OCI-LY7 (cell line): ENCODE measurements around the gene SLC25A21. TPM values are rescaled to one million over a fixed set of nuclear protein-coding genes. Genes with fewer than 3 reads are reported as not detected.

Source experiments
- BruUV-seq: library from RNA; stranded (reverse); fragments of 400-500 nt; replicated peaks from 2 replicates; lab custom pipeline; 2021; lab: Mats Ljungman, UMichigan
- CTCF ChIA-PET: fragments of 300-600 bp; sonication (Branson Sonifier 250); formaldehyde crosslinking; loops from one replicate; lab custom pipeline; 2022; ENCODE audit warnings: antibody characterized with exemption; ENCODE audit not compliant: unreplicated experiment; lab: Charles Lee
- POLR2A ChIA-PET: fragments of 300-600 bp; sonication (Branson Sonifier 250); formaldehyde crosslinking; loops from one replicate; lab custom pipeline; 2022; ENCODE audit warnings: antibody characterized with exemption; lab: Charles Lee
- DNase-seq: peaks from one replicate; pipeline ENCODE4 v3.0.0-alpha.2; 2015; ENCODE audit warnings: low spot score
- H2AFZ ChIP-seq: fragments of 200-600 bp; sonication (generic), shearing (Covaris generic); 2 replicates; pipeline ENCODE4 v1.6.1; 2014; ENCODE audit warnings: mild to moderate bottlenecking, antibody characterized with exemption, low read length, moderate library complexity
- H3K27ac ChIP-seq: fragments of 200-600 bp; sonication (generic); 2 replicates; pipeline ENCODE4 v1.5.1; 2014; ENCODE audit warnings: mixed run types, low read depth, mild to moderate bottlenecking, moderate library complexity, low read length, inconsistent platforms; ENCODE audit not compliant: poor library complexity, severe bottlenecking
- H3K36me3 ChIP-seq: fragments of 200-600 bp; sonication (generic); 2 replicates; pipeline ENCODE4 v1.6.1; 2014; ENCODE audit warnings: mild to moderate bottlenecking, antibody characterized with exemption, low read length, moderate library complexity, mixed read lengths; ENCODE audit not compliant: insufficient read depth
- H3K4me1 ChIP-seq: fragments of 200-600 bp; sonication (generic); 2 replicates; pipeline ENCODE4 v1.5.1; 2014; ENCODE audit warnings: mild to moderate bottlenecking, low read length; ENCODE audit not compliant: insufficient read depth, poor library complexity, severe bottlenecking
- H3K4me2 ChIP-seq: fragments of 200-600 bp; sonication (generic); 2 replicates; pipeline ENCODE4 v1.6.1; 2014; ENCODE audit warnings: mild to moderate bottlenecking, low read length
- H3K4me3 ChIP-seq: fragments of 200-600 bp; sonication (generic); 2 replicates; pipeline ENCODE4 v1.5.1; 2014; ENCODE audit warnings: mild to moderate bottlenecking, low read depth, low read length; ENCODE audit not compliant: poor library complexity, severe bottlenecking
- H3K79me2 ChIP-seq: fragments of 200-600 bp; sonication (generic); 2 replicates; pipeline ENCODE4 v1.6.1; 2016; ENCODE audit warnings: low read depth, mild to moderate bottlenecking, low read length, moderate library complexity, mixed read lengths; ENCODE audit not compliant: insufficient read depth
- H3K9me2 ChIP-seq: fragments of 200-600 bp; sonication (generic); 2 replicates; pipeline ENCODE4 v1.6.1; 2016; ENCODE audit warnings: mild to moderate bottlenecking, low read length, mixed read lengths; ENCODE audit not compliant: insufficient read depth
- H3K9me3 ChIP-seq: fragments of 200-600 bp; sonication (generic); 2 replicates; pipeline ENCODE4 v1.6.1; 2014; ENCODE audit warnings: mild to moderate bottlenecking, mixed run types, low read length, mixed read lengths
- H4K20me1 ChIP-seq: fragments of 200-600 bp; sonication (generic); 2 replicates; pipeline ENCODE4 v1.6.1; 2014; ENCODE audit warnings: mild to moderate bottlenecking, antibody characterized with exemption, low read length, moderate library complexity, mixed read lengths; ENCODE audit not compliant: insufficient read depth
- CTCF ChIP-seq: fragments of 200-600 bp; sonication (generic); conservative IDR thresholded peaks from 2 replicates; pipeline ENCODE4 v1.5.1; 2014; ENCODE audit warnings: mild to moderate bottlenecking, antibody characterized with exemption, low read length, moderate library complexity, mixed read lengths
- EZH2phosphoT487 ChIP-seq: fragments of 200-600 bp; sonication (generic); IDR thresholded peaks from 2 replicates; pipeline ENCODE4 v1.6.1; 2018; ENCODE audit warnings: low read depth, borderline replicate concordance, mild to moderate bottlenecking, mixed run types, antibody characterized with exemption, low read length, moderate library complexity, mixed read lengths
- intact Hi-C: fragments of 100-400 bp; cut with micrococcal nuclease; formaldehyde crosslinking; loops from one replicate; pipeline ENCODE4 v1.10.0; 2022; ENCODE audit not compliant: unreplicated experiment
- total RNA-seq, 2 experiments: library from RNA; depleted of rRNA in 1 of 2; stranded (reverse); fragments of >200 nt in 1 of 2; shearing (Covaris generic) in 1 of 2; gene quantifications; 2 replicates each; pipeline ENCODE4 v1.2.3, GENCODE V29; 2014 to 2022

The SLC25A21 gene
- total RNA-seq, 2 experiments from 2014 or later = not detected

DNA sequence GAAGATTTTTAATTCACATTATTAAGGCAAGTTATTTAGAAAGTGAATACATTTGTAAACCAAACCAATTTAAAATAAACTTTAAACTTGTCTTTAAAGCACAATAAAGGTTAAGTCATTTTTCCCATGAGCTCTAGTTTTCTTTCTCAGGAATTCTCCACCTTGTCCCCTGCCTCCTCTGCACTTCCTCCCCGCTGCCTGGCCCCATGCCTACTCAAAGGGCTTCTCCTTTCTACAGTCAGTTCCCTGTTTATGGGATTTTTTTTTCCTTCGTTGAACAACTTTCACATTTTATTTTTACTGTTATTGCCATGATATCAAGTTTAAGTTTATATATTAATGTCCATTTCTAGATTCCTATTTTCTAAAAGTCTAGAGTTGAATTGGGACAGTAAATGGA, 223.0 kb downstream of the SLC25A21 start:
- POLR2A ChIA-PET = no interaction called here
- BruUV-seq = no TSS peak
- no peaks in the 10 kb centered on the region for H4K20me1 ChIP-seq
- H3K4me3 ChIP-seq = no peak overlapping the region
- no peak overlapping the region for H2AFZ ChIP-seq
- CTCF ChIA-PET = no interaction called here
- no peaks in the 10 kb centered on the region for H3K36me3 ChIP-seq
- H3K9me3 ChIP-seq = no peaks in the 10 kb centered on the region
- no peak for TF ChIP-seq EZH2phosphoT487
- no peak for TF ChIP-seq CTCF
- intact Hi-C loops = no loop called here
- DNase-seq = no peak
- H3K4me2 ChIP-seq = no peak overlapping the region
- H3K9me2 ChIP-seq = no peaks in the 10 kb centered on the region
- H3K4me1 ChIP-seq = no peaks in the 10 kb centered on the region
- H3K79me2 ChIP-seq = no peaks in the 10 kb centered on the region
- H3K27ac ChIP-seq = no peak overlapping the region

DNA sequence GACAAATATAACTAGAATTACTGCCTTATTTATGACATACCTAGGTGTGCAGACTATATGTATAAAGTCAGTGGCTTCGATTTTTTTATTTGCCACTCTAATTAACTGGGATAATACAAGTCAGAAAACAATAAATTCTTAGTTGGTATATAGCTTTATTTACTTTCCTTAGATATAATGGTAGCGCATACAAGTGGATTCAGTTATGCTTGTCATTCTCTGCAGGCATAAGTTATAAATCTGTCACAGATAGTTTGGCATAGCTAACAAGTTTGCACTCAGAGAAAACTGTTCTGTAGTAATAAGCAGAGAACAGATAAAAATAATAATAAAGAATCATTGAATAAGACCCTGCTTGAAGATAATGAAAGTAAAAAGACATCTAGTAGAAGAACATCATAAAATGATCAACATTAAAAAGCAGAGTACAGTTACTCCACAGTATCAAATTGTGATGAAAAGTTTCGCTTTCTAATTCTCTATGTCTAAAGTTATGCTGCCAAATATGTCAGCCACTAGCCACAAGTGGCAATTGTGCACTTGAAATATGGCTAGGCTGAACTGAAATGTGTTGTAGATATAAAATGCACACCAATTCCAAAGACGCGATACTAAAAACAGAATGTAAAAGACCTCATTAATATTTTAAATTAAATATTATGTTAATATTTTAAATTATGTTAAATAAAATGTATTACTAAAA, 224.1 kb downstream of the SLC25A21 start:
- H3K4me2 ChIP-seq = no peak overlapping the region
- no peaks in the 10 kb centered on the region for H3K36me3 ChIP-seq
- no peaks in the 10 kb centered on the region for H3K9me3 ChIP-seq
- H4K20me1 ChIP-seq = no peaks in the 10 kb centered on the region
- no peak overlapping the region for H2AFZ ChIP-seq
- ChIA-PET POLR2A (no interaction called here), CTCF (no interaction called here)
- no peaks in the 10 kb centered on the region for H3K4me1 ChIP-seq
- no peak for TF ChIP-seq CTCF
- DNase-seq = no peak
- intact Hi-C loops = no loop called here
- no TSS peak for BruUV-seq
- H3K27ac ChIP-seq = no peak overlapping the region
- no peaks in the 10 kb centered on the region for H3K79me2 ChIP-seq
- no peak overlapping the region for H3K4me3 ChIP-seq
- no peaks in the 10 kb centered on the region for H3K9me2 ChIP-seq

DNA sequence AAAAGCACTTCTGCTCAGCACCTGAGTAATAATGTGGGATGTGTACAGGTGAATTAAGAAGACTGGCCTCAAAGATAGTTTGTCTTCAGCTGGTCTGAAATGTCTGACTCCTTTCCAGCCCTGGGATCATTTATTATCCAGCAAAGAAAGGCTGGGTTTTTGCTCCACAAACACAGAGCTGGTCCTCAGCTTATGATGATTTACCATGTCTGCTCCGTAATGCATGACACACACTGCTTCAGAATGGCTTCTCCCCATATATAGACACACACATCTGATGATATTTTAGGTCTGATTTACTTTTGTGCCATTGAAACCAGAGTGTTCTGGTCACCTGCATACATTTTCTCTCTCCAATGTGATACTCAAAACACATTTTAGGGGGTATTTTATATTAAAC, 225.0 kb downstream of the SLC25A21 start:
- ChIA-PET CTCF (no interaction called here), POLR2A (no interaction called here)
- Histone ChIP-seq H3K79me2 (no peaks in the 10 kb centered on the region), H3K4me3 (no peak overlapping the region), H3K4me1 (no peaks in the 10 kb centered on the region), H3K9me3 (no peaks in the 10 kb centered on the region), H3K27ac (no peak overlapping the region), H2AFZ (no peak overlapping the region), H3K4me2 (no peak overlapping the region), H3K36me3 (no peaks in the 10 kb centered on the region), H3K9me2 (no peaks in the 10 kb centered on the region), H4K20me1 (no peaks in the 10 kb centered on the region)
- no TSS peak for BruUV-seq
- TF ChIP-seq EZH2phosphoT487 = no peak
- TF ChIP-seq CTCF = no peak
- no peak for DNase-seq
- intact Hi-C loops = no loop called here
